VCaP (cell line): ENCODE data around the gene GNAO1.

ENCODE experiments used
- H3K27ac ChIP-seq: fragments of 450-650 bp; 2 replicates; pipeline ENCODE4 v1.5.1; 2017
- TF ChIP-seq, protein P1 (sequence below): fragments of 450-650 bp; conservative IDR thresholded peaks from 2 replicates; pipeline ENCODE4 v1.5.1; 2017; ENCODE audit warnings: mild to moderate bottlenecking, moderate library complexity

Gene GNAO1

DNA sequence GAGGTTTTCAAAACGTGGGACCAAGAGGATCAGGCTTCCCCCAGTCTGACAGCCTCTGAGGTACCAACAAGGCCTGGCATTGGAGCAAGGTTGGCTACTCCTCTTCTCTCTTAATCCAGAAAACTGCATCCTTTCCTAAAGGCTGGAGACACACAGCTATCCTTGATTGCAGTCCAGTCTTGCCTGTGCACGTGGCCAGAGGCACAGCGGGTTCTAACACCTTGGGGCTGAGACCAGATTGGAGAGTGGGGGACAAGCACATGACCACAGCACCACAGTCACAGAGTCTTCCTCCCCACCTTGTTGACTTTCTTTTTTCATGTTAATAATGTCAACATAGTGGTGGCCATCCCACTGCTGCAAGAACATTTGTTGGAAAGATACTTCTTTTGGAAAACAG, 46.9 kb downstream of the GNAO1 start:
- no peak overlapping the region for H3K27ac ChIP-seq
- TF ChIP-seq, protein P1, sequence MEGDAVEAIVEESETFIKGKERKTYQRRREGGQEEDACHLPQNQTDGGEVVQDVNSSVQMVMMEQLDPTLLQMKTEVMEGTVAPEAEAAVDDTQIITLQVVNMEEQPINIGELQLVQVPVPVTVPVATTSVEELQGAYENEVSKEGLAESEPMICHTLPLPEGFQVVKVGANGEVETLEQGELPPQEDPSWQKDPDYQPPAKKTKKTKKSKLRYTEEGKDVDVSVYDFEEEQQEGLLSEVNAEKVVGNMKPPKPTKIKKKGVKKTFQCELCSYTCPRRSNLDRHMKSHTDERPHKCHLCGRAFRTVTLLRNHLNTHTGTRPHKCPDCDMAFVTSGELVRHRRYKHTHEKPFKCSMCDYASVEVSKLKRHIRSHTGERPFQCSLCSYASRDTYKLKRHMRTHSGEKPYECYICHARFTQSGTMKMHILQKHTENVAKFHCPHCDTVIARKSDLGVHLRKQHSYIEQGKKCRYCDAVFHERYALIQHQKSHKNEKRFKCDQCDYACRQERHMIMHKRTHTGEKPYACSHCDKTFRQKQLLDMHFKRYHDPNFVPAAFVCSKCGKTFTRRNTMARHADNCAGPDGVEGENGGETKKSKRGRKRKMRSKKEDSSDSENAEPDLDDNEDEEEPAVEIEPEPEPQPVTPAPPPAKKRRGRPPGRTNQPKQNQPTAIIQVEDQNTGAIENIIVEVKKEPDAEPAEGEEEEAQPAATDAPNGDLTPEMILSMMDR, result no peak

DNA sequence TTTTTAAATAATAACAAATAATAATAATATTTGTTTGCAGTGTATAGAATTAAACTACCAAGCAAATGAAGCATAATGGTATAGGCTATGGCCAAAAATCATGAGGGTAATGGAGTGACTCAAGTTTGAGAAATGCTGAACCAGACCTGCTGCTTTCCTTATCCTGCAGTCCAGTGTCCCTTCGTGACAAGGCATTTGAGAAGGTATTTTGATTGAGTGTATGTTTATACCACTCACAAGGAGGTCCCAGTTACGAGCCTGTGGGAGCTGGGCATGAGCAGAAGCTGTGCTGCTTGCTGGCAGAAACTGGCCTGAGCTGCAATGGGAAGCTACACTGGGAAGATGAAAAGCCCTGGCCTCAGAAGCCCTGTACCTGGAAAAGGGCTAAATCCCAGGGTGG, 50.3 kb downstream of the GNAO1 start:
- TF ChIP-seq, protein P1, result no peak
- no peak overlapping the region for H3K27ac ChIP-seq

DNA sequence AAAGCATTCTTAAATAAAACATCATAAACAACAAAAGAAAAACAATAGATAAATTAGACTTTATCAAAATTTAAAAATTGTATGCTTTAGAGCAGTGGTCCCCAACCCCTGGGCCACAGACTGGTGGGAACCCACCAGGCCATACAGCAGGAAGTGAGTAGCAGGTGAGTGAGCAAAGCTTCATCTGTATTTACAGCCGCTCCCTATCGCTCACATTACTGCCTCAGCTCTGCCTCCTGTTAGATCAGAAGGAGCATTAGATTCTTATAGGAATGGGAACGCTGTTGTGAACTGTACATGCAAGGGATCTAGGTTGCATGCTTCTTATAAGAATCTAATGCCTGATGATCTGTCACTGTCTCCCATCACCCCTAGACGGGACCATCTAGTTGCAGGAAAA, 51.5 kb downstream of the GNAO1 start:
- TF ChIP-seq, protein P1, result no peak
- H3K27ac ChIP-seq, result no peak overlapping the region

DNA sequence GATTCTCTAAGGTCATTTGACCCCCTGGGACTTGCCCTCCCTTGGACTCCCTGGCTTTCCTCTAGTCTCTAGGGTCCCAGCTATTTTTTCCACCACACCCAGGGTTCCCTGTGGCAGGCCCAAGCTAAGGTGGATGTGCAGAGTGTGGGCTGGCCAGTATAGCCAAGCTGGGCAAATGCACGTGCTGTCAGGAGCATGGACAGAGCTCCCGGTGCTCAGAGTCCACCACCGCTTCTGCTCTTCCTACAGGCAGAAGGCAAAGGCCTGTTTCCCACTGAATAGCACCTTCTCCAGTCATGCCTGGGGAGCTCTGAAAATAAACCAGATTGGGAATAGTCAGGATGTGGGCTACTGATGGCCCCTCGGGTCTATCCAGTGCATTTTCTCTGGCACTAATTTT, 53.3 kb downstream of the GNAO1 start:
- TF ChIP-seq, protein P1, result no peak
- H3K27ac ChIP-seq, result no peak overlapping the region

DNA sequence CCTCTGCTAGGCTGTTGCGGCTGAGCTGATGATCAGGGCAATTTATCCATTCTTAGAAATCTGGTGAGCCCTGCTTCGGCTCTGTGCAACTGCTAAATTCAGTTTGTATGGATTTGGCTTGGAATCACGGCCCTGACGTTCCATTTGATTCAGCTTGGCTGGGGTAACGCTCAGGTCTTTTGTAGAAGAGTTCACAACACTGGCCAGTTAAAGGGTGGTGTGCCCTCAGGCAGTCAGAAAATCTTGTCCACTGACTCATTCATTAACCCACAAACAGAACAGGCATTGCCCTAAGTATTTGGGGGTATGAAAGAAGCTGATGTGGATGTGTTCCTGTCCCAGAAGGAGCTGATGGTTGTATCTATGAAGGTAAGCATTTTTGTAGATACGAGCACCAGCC, 53.9 kb downstream of the GNAO1 start:
- TF ChIP-seq, protein P1, result no peak
- H3K27ac ChIP-seq, result no peak overlapping the region

DNA sequence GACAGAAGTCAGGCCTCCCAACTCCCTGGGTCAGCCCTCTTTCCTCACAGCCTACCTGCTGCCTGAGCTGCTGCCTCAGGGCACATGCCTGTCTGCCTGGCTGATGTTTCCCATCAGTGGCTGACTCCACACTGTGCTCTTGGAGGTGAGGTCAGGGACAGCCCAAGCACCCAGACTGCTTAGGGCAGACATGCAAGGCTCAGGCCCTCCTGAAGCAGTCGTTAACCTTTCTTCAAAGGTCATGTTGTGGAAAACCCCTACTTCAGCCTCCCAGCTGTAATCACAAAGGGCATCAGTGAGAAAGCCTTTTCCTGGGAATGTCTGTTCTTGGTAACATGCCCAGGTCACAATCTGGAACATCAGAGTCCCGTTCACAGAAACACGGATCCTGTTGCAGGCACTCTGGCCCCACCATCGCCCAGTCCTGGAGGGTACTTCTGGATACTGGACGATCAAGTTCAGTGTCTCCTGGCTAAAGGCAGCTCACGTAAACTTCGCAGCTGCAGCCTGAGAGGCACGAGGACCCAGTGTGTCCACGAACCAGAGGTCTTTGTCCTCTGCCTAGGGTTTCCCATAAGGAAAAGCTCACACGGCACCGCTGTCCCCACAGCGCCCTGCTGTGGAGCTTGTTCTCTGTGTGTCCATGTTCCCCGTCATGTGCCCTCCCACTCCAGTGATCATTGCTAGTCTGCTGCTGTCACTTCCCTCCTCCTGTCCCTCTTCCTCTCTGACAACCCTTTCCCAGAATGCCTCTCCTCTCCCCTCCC, 54.9 kb downstream of the GNAO1 start:
- peak overlapping the region; percentile 28 for H3K27ac ChIP-seq
- TF ChIP-seq, protein P1, result no peak

DNA sequence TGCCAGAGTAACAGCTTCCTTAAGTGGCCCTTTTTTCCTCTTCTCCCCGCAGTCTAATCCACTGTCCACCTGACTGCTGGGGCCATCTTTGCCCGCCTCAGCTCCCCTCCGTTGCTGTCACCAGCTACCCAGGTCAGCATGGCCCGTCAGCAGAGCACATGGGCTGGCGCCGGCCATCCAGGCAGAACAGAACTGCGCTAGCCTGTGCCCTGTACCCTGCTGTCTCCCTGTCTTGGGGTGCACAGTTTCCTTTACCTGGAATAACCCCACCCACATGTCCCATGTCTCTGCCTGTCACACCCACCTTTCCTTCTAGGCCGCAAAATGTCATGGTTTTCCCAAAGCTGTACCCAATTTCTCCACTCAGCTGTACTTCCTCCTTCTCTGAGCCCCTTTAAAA, 55.7 kb downstream of the GNAO1 start:
- TF ChIP-seq, protein P1, result no peak
- H3K27ac ChIP-seq, result peak overlapping the region; percentile 28; the same call in 1 of the 2 replicates
